CD14-positive monocyte (primary cell): ENCODE data around the gene KAZALD1. TPM values are rescaled to one million over a fixed set of nuclear protein-coding genes. Genes with fewer than 3 reads are reported as not detected.

ENCODE experiments used
- DNase-seq, 3 donors: peaks; one replicate each; pipeline ENCODE4 v3.0.0-alpha.2; 2011 to 2022
- H2AFZ ChIP-seq: 2 replicates; pipeline ENCODE4 v1.6.0; 2012; ENCODE audit warnings: mild to moderate bottlenecking, low read depth, low read length, inconsistent platforms; ENCODE audit not compliant: insufficient read depth, poor library complexity, severe bottlenecking
- H3K27ac ChIP-seq, 2 donors: 1 replicate in 1 of 2; 2 replicates in 1 of 2; pipeline ENCODE4 v1.5.1; 2012 to 2013; ENCODE audit warnings: low read length in 2 of 2, control low read depth in 1 of 2, inconsistent platforms in 1 of 2, low read depth in 1 of 2, mild to moderate bottlenecking in 1 of 2
- H3K27me3 ChIP-seq, 2 donors: one replicate each; pipeline versions ENCODE4 v1.6.0 to v1.6.1; 2011 to 2013; ENCODE audit warnings: low read length in 2 of 2; ENCODE audit not compliant: control insufficient read depth in 2 of 2, insufficient read depth in 2 of 2
- H3K36me3 ChIP-seq, 2 donors: replicated peaks in 1 of 2; 1 replicate in 1 of 2; 2 replicates in 1 of 2; pipeline versions ENCODE4 v1.5.1 to v1.6.1; 2012 to 2013; ENCODE audit warnings: low read length in 2 of 2, control low read depth in 1 of 2, inconsistent platforms in 1 of 2, mild to moderate bottlenecking in 1 of 2; ENCODE audit not compliant: insufficient read depth in 2 of 2, control insufficient read depth in 1 of 2
- H3K4me1 ChIP-seq, 2 donors: 1 replicate in 1 of 2; 2 replicates in 1 of 2; pipeline versions ENCODE4 v1.5.1 to v1.6.1; 2012 to 2013; ENCODE audit warnings: low read length in 2 of 2, control low read depth in 1 of 2, inconsistent platforms in 1 of 2, mild to moderate bottlenecking in 1 of 2, moderate library complexity in 1 of 2; ENCODE audit not compliant: insufficient read depth in 2 of 2, control insufficient read depth in 1 of 2
- H3K4me2 ChIP-seq: replicated peaks from 2 replicates; pipeline ENCODE3; 2012; ENCODE audit warnings: low read length, moderate library complexity, mild to moderate bottlenecking; ENCODE audit not compliant: poor library complexity, severe bottlenecking; ENCODE audit errors: extremely low read depth
- H3K4me3 ChIP-seq, 3 experiments: fragments of 200-600 bp in 1 of 3; sonication (generic) in 1 of 3; replicated peaks in 1 of 3; 1 replicate in 2 of 3; 2 replicates in 1 of 3; pipeline ENCODE4 v1.5.1; 2011 to 2013; ENCODE audit warnings: low read length in 3 of 3, mild to moderate bottlenecking in 3 of 3, control low read depth in 2 of 3, low read depth in 2 of 3, inconsistent platforms in 1 of 3, moderate library complexity in 1 of 3
- H3K79me2 ChIP-seq: 2 replicates; pipeline ENCODE4 v1.6.0; 2012; ENCODE audit warnings: mild to moderate bottlenecking, control low read depth, inconsistent platforms, low read length, moderate library complexity; ENCODE audit not compliant: insufficient read depth
- H3K9ac ChIP-seq: 2 replicates; pipeline ENCODE4 v1.6.0; 2017; ENCODE audit warnings: low read length, mild to moderate bottlenecking; ENCODE audit not compliant: insufficient read depth, poor library complexity, severe bottlenecking
- H3K9me3 ChIP-seq, 2 donors: replicated peaks in 1 of 2; 1 replicate in 1 of 2; 2 replicates in 1 of 2; pipeline versions ENCODE4 v1.5.1 to v1.6.1; 2012 to 2013; ENCODE audit warnings: low read length in 2 of 2, control low read depth in 1 of 2; ENCODE audit not compliant: control insufficient read depth in 1 of 2, insufficient read depth in 1 of 2
- H4K20me1 ChIP-seq: 2 replicates; pipeline ENCODE4 v1.6.0; 2012; ENCODE audit warnings: mild to moderate bottlenecking, low read length, control low read depth, moderate library complexity; ENCODE audit not compliant: insufficient read depth
- H3K27ac Mint-ChIP-seq, 7 donors: one replicate each; pipeline ENCODE4 v1.8.0; 2020; ENCODE audit warnings: mild to moderate bottlenecking in 7 of 7, mixed read lengths in 7 of 7, moderate library complexity in 6 of 7, inconsistent platforms in 2 of 7
- H3K27me3 Mint-ChIP-seq, 3 donors: one replicate each; pipeline ENCODE4 v1.8.0; 2021 to 2022; ENCODE audit warnings: low read depth in 3 of 3, mild to moderate bottlenecking in 3 of 3, mixed read lengths in 3 of 3, moderate library complexity in 3 of 3, inconsistent platforms in 1 of 3
- H3K36me3 Mint-ChIP-seq, 2 donors: one replicate each; pipeline ENCODE4 v1.8.0; 2020; ENCODE audit warnings: mixed read lengths in 2 of 2, inconsistent platforms in 1 of 2, mild to moderate bottlenecking in 1 of 2
- H3K4me1 Mint-ChIP-seq: one replicate; pipeline ENCODE4 v1.8.0; 2020; ENCODE audit warnings: mild to moderate bottlenecking, mixed read lengths
- H3K4me3 Mint-ChIP-seq, 2 donors: one replicate each; pipeline ENCODE4 v1.8.0; 2020; ENCODE audit warnings: mild to moderate bottlenecking in 2 of 2, mixed read lengths in 2 of 2, moderate library complexity in 1 of 2
- H3K9me3 Mint-ChIP-seq, 7 donors: one replicate each; pipeline ENCODE4 v1.8.0; 2020 to 2022; ENCODE audit warnings: mixed read lengths in 7 of 7, mild to moderate bottlenecking in 6 of 7, moderate library complexity in 6 of 7, inconsistent platforms in 2 of 7
- WGBS: methylation state at CpG from one replicate; pipeline ENCODE4 v1.1.5; 2013; ENCODE audit warnings: missing lambda C conversion rate; ENCODE audit not compliant: insufficient coverage; 5-methylcytosine and 5-hydroxymethylcytosine counted together
- intact Hi-C, 2 donors: fragments of 100-400 bp; cut with micrococcal nuclease; formaldehyde crosslinking; loops; one replicate each; pipeline versions ENCODE4 v1.15.0 to v1.15.1; 2023
- polyA plus RNA-seq, 3 donors: library from polyadenylated mRNA; depleted of rRNA in 1 of 3; unstranded in 2 of 3; stranded (reverse) in 1 of 3; fragments of 300-500 nt in 2 of 3; fragments of >200 nt in 1 of 3; fragmentation: Illumina TruSeq in 2 of 3; gene quantifications; 1 replicate in 2 of 3; 2 replicates in 1 of 3; pipeline ENCODE4 v1.2.3, GENCODE V29; 2012 to 2021
- TF ChIP-seq, protein P1 (sequence below): fragments of 200-600 bp; IDR thresholded peaks from one replicate; pipeline ENCODE4 v1.8.0; 2022; ENCODE audit warnings: antibody characterized with exemption, mild to moderate bottlenecking

KAZALD1 gene
- polyA plus RNA-seq, 3 donors = 0.15 to 6.6 (median 0.53) TPM

- no peaks in the 10 kb centered on the region for H3K9me3 ChIP-seq
- H3K4me1 ChIP-seq = peaks cover 12 to 22% of the 10 kb centered on the region in 2 donors
- Mint-ChIP-seq H3K27me3 (peaks cover 14 to 16% (median 14%) of the 10 kb centered on the region in 3 donors), H3K9me3 (peaks cover 0 to 3% (median 0%) of the 10 kb centered on the region in 7 donors), H3K27ac (no peak overlapping the region), H3K36me3 (peaks cover 11 to 12% of the 10 kb centered on the region in 2 donors), H3K4me1 (peaks cover 17% of the 10 kb centered on the region), H3K4me3 (no peak overlapping the region)
- TF ChIP-seq, protein P1, sequence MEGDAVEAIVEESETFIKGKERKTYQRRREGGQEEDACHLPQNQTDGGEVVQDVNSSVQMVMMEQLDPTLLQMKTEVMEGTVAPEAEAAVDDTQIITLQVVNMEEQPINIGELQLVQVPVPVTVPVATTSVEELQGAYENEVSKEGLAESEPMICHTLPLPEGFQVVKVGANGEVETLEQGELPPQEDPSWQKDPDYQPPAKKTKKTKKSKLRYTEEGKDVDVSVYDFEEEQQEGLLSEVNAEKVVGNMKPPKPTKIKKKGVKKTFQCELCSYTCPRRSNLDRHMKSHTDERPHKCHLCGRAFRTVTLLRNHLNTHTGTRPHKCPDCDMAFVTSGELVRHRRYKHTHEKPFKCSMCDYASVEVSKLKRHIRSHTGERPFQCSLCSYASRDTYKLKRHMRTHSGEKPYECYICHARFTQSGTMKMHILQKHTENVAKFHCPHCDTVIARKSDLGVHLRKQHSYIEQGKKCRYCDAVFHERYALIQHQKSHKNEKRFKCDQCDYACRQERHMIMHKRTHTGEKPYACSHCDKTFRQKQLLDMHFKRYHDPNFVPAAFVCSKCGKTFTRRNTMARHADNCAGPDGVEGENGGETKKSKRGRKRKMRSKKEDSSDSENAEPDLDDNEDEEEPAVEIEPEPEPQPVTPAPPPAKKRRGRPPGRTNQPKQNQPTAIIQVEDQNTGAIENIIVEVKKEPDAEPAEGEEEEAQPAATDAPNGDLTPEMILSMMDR = no peak
- DNase-seq = no peak
- H3K27ac ChIP-seq = no peak overlapping the region
- no peak overlapping the region for H3K4me2 ChIP-seq
- no peak overlapping the region for H2AFZ ChIP-seq
- H3K79me2 ChIP-seq = peaks cover 24% of the 10 kb centered on the region
- H3K27me3 ChIP-seq = peaks cover 2 to 15% of the 10 kb centered on the region in 2 donors
- H3K4me3 ChIP-seq = no peak overlapping the region
- no peaks in the 10 kb centered on the region for H4K20me1 ChIP-seq
- 75% methylated on average over 2 of the region's 5 CpGs for WGBS
- intact Hi-C loops = loop anchor here in 1 of 2 donors (5.0 kb wide), 1 partner anchor 87 kb away; no protein-coding TSS in a partner anchor
- H3K36me3 ChIP-seq = peaks cover 0 to 5% of the 10 kb centered on the region in 2 donors
- no peak overlapping the region for H3K9ac ChIP-seq
Observed at GRCh38 chr10:101054876-101055275, 6.9 kb upstream of the KAZALD1 start.

DNA sequence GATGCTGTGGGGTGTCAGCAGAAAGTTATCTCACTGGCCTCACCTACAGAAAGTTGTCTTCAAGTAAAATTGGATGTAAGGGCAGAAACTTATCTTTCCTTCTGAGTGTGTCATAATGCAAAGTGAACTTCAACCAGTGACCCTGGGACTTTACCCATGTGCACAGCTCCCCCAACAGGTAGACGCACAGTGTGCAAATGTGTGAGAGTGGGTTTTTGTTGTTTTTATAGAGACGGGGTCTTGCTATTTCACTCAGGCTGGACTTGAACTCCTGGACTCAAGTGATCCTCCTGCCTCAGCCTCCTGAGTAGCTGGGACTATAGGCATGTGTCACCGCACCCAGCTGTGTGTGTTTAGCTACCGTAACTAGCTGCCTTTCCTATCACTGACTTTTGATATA is 6.4 kb upstream of the KAZALD1 start:
- peaks cover 11 to 12% of the 10 kb centered on the region in 2 donors for H3K36me3 Mint-ChIP-seq
- TF ChIP-seq, protein P1 = no peak
- Histone ChIP-seq H3K9me3 (no peaks in the 10 kb centered on the region), H3K9ac (no peak overlapping the region), H3K4me2 (no peak overlapping the region), H2AFZ (no peak overlapping the region), H3K79me2 (peaks cover 29% of the 10 kb centered on the region), H3K36me3 (peaks cover 0 to 5% of the 10 kb centered on the region in 2 donors), H4K20me1 (no peaks in the 10 kb centered on the region), H3K4me3 (no peak overlapping the region), H3K4me1 (peaks cover 12 to 22% of the 10 kb centered on the region in 2 donors), H3K27ac (no peak overlapping the region), H3K27me3 (peaks cover 0 to 10% of the 10 kb centered on the region in 2 donors)
- H3K9me3 Mint-ChIP-seq = no peaks in the 10 kb centered on the region
- no peak overlapping the region for H3K27ac Mint-ChIP-seq
- intact Hi-C loops = no loop called here
- peaks cover 21% of the 10 kb centered on the region for H3K4me1 Mint-ChIP-seq
- WGBS = 94% methylated on average over 2 of the region's 4 CpGs
- DNase-seq = no peak
- no peak overlapping the region for H3K4me3 Mint-ChIP-seq
- H3K27me3 Mint-ChIP-seq = peaks cover 10% of the 10 kb centered on the region in 3 donors
